AG09309 (cell line): Measurements from ENCODE around the gene SKA1.

Experiments used
- DNase-seq: peaks from one replicate; pipeline ENCODE4 v3.0.0-alpha.2; 2010; ENCODE audit warnings: low read depth
- H3K4me3 ChIP-seq: 2 replicates; pipeline ENCODE4 v1.5.1; 2011; ENCODE audit warnings: mild to moderate bottlenecking, low read depth, low read length, moderate library complexity; ENCODE audit not compliant: control insufficient read depth
- TF ChIP-seq, protein P1 (sequence below): IDR thresholded peaks from 2 replicates; pipeline ENCODE4 v1.5.1; 2011; ENCODE audit warnings: mild to moderate bottlenecking, low read depth, low read length, inconsistent platforms; ENCODE audit not compliant: insufficient read depth, control insufficient read depth; ENCODE audit errors: missing control alignments

SKA1 gene

DNA sequence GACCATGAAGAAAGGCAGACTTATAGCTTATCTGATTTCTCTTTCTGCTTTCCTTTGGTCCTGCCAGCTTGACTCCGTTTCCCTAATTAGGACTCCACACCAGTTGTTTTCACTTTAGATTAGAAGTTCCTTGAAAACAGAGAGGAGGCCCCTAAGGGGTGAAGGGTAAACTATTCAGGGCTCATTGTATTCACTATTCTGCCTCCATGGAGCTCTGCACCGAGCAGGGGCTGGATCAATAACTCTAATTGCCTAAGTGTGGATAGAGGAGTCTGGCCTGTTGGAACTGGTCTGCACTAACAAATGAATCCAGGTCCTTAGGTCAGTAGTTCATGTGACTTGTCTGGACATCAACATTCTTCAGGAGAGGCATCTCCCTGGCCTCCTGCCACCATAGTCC, 36.1 kb upstream of the SKA1 start:
- no peak for DNase-seq
- TF ChIP-seq, protein P1, sequence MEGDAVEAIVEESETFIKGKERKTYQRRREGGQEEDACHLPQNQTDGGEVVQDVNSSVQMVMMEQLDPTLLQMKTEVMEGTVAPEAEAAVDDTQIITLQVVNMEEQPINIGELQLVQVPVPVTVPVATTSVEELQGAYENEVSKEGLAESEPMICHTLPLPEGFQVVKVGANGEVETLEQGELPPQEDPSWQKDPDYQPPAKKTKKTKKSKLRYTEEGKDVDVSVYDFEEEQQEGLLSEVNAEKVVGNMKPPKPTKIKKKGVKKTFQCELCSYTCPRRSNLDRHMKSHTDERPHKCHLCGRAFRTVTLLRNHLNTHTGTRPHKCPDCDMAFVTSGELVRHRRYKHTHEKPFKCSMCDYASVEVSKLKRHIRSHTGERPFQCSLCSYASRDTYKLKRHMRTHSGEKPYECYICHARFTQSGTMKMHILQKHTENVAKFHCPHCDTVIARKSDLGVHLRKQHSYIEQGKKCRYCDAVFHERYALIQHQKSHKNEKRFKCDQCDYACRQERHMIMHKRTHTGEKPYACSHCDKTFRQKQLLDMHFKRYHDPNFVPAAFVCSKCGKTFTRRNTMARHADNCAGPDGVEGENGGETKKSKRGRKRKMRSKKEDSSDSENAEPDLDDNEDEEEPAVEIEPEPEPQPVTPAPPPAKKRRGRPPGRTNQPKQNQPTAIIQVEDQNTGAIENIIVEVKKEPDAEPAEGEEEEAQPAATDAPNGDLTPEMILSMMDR, result no peak
- no peak overlapping the region for H3K4me3 ChIP-seq

DNA sequence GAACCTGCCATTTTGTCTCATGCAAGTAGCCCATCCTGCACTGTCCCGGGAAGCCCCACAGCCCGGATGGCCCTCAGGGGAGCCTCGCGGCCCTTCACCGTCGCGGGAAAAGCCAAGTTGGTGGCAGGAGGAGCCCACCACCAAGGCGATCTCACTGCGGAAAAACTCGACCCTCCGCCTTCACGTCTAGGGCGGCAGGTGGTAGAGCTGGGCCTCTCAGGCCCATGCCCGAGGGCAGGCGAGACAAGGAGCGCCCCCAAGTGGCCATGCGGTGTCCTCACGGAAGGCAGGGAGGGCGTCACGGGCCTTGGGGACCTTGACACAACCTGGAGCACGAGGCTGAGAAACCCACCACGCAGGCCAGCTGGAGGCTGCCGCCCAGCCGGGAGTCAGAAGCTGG, 34.8 kb upstream of the SKA1 start:
- H3K4me3 ChIP-seq, result no peak overlapping the region
- DNase-seq, result no peak
- TF ChIP-seq, protein P1, result no peak

DNA sequence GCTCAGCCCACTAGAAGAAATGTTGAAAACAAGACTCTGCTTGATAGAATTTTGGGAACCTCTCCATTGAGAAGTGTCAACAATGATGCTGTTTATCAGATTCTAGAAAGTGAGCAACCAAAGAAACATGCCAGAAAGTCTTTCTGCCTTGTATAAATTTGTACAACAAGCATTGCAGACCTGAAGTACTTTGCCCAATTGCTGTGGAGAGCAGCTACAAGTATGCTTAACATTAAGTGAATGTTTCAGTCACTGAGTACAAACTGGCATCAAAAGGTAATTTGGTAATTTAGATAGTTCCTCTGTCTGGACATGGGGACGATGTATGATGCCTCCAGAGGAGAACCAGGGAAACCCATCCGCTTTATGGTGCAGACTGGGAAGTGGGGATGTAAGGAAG, 33.4 kb upstream of the SKA1 start:
- TF ChIP-seq, protein P1, result no peak
- no peak overlapping the region for H3K4me3 ChIP-seq
- DNase-seq, result no peak

DNA sequence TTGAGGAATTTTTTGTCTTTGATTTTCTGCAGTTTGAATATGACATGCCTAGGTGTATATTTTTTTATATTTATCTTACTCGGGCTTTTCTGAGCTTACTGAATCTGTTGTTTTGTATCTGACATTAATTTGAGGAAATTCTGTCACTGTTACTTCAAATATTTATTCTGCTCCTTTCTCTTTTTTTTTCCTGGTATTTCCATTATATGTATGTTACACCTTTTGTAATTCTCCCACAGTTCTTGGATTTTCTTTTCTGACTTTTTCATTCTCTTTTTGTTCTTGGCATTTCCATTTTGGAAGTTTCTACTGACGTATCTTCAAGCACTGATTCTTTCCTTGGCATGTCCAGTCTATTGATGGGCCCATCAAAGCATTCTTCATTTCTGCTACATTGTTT, 24.1 kb upstream of the SKA1 start:
- no peak for DNase-seq
- no peak overlapping the region for H3K4me3 ChIP-seq
- TF ChIP-seq, protein P1, result no peak

DNA sequence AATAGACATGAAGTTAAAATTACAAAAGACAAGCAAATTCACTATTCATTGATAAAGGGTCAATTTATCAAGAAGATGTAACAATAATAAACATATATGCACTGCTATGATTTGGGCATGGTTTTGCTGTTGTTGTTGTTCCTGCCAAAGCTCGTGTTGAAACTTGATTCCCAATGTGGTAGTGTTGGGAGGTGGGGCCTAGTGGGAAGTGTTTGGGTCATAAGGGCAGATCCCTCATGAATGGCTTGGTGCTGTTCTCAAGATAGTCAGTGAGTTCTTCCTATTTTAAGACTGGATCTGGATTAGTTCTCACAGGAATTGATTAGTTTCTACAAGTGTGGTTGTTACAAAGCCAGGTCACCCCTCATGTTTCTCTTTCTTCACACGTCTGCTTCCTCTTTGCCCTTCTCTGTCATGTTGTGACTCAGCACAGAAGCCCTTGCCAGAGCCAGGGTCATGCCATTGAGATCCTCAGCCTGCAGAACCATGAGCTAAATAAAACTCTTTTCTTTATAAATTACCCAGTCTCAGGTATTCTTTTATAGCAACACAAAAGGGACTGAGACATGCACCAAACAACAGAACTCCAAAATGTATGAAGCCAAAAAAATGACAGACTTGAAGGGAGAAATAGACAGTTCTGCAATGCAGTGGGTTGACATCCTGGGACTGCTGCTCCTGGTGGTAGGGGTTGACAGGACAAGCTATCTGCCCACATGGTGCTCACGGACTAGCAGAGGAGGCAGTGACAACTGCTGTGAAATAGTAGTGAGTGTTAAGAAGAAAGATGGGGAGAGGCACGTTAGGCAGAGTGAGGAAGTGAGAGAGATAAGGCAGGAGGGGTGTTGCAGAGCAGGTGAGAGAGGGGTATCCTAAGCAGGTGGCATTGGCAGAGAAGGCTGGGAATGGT, 18.6 kb upstream of the SKA1 start:
- H3K4me3 ChIP-seq, result no peak overlapping the region
- TF ChIP-seq, protein P1, result peak; percentile 12
- no peak for DNase-seq

DNA sequence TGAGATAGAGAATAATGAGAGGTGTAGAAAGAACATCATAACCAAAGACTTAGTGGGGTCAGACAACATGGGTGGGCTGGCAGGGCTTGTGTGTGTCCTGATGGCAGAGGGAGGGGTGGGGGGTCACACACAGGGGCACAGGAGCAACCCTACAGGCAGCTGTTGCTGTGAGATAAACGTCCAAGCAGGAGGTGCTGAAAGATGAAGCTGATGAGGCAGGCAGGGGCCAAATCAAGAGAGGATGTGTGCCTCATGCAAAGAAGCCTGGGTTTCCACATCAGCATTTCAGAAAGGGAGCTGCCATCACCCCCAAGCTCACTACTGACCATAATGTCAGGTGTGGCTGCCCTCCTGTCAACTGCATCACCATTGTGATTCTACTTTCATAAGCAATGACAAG, 16.0 kb upstream of the SKA1 start:
- no peak overlapping the region for H3K4me3 ChIP-seq
- no peak for DNase-seq
- TF ChIP-seq, protein P1, result no peak
